Measurements from ENCODE around the gene DAPL1. TPM values are rescaled to one million over a fixed set of nuclear protein-coding genes. Genes with fewer than 3 reads are reported as not detected.

The DAPL1 gene, protein sequence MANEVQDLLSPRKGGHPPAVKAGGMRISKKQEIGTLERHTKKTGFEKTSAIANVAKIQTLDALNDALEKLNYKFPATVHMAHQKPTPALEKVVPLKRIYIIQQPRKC
- total RNA-seq: 13.0 TPM

DNA sequence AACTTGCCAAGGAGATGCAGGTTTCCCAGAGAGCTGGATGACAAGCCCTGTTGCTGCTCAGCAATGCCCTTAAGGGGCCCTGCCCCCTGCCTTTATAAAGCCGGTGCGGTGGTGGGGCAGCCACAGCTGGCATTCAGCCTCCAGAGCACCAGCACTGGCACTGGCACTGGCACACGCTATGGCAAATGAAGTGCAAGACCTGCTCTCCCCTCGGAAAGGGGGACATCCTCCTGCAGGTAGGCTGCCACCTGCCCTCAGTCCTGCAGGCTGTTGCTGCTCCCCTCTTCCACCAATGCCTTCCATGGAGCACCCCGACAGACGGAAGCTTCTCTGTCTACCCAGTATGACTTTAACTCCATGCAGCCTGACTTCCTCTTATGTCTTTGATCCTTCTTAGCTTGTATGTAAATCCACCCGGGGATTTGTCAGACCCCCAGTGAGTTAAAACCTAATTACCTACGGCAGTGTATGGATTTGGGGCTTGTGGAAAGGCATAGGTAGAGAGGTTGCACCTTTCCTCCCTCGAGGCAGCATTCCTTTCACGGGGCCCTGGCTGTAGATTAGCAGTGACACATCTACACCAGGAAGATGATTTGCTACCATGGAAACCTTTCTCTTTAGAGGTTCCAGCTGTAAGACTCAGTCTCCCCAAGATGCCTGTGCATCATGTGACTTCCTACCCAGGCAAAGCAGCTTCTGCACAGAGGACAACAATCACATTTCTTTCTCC is at the start of gene DAPL1:
Gene DAPL1, plus strand, starts transcription at position 123 of the 730 bp plus-strand sequence. Its CDS starts 56 bp downstream, at position 179.
- DNase-seq (ENCODE audit: low spot score): no peak

DNA sequence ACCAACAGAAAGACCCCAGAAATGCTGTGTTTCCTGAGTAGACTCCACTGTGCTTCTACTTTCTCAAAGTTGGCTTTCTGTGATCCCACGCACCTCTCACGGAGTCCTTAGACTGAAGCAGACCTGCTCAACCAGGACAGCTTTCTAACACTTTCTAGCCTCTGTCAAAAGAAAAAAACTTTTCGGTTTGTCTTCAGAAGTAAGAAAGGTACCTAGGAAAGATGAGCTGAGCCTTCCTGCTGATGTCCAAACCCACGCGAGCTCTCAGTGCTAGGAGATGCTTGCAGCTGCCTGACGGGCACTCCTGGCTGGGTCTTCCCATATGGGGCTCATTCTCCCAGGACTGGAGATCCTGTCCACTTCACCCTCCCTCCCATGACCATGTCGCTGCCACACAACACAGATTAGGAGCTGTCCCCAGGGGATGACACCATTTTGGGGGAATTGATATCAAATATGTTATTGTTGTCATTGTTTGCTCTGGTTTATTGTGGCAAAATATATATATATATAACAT is 49.2 kb upstream of the DAPL1 start:
- no peak for DNase-seq (ENCODE audit: low spot score)

DNA sequence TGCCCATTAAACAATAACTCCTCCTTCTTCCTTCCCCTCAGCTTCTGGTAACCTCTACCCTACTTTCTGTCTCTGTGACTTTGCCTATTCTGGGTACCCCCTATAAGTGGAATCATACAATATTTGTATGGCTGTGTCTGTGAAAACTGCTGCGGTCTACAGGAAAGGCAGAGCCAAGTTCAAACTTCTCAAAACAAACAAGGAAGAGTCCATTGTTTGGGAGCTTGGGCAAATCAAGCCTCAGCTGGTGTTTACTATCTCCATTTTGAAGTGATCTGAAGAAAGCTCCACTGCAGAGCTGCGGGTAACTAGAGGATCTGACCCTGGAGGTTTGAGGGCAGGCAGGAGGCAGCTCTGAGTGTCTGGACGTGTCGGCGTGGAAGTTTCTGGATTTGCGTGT is 48.6 kb upstream of the DAPL1 start:
- DNase-seq (ENCODE audit: low spot score): no peak

DNA sequence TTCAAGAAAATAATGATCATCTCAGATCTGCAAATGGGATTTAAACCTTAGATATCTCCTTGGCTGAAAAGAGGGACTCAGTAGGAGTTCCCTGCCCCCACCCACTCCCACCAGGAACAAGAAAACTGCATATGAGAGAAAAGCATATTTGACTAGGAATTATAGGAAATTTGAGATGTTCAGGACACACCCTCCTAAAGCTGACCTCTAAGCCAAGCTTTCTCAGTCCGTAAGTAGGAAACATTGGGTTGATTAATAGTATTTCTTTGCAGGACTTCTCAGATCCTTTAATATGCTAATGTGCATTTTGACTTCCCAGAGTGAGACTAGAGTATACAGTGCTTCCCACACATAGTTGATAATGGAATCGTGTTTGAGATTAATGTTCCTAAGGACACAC is 47.8 kb upstream of the DAPL1 start:
- DNase-seq (ENCODE audit: low spot score): no peak

DNA sequence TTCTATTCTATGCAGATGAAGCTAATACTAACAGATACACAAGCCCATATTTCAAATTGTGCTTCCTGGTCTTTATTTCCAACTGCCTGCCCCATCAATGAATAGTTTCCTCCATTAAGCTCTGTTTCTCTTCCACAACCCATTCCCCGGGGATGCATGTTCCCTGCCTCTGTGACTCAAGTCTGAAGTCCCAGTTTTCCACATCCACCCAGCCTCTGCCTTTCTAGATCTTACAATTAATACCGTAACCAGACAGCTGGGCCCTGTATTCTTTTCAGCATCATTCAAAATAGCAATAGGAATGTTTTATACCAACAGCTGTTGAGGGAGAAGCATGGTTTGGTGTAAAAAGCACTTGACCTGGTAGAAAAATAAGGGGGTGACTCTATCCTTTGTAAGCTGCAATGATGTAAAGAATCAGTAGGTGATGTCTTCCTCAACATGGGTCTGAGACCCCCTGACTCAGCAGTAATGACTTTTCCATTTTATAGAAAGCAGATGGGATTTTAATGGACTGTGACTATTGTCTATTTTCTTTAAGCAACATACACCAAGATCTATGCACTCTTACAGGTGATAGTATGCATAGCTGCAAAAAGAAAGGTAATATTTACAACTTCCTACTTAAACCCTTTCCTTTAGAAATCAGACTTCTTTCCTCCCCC is 46.1 kb upstream of the DAPL1 start:
- DNase-seq (ENCODE audit: low spot score): no peak

DNA sequence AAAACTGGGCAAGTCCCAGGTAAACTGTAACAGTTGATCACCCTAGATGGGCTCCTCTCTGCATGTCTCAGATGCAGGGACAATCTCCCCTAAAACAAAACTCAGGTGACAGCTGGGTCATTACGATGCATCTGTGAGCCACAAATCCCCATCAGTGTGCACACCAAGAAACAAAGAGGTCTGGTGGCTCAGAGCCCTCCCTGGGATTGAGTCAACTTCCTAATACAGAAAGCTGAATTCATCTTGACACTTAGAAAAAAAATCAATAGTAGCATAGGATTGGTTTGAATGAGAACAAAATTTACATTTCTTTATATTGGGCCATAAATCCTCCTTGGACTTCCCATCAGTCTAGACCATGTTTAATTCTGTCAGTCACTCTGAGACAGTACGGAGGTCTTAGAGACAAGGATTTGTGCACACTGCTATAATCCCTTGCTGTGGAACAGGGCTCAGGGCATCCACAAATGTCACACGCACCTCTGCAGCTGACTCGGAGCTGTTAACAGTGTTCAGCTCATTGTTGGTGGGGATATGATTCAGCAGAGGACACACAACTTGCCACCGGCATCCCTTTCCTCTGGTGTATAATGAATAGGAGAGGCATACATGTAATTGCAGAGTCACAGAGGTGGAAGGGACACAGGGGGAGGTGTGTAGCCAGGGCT is 44.5 kb upstream of the DAPL1 start:
- no peak for DNase-seq (ENCODE audit: low spot score)

DNA sequence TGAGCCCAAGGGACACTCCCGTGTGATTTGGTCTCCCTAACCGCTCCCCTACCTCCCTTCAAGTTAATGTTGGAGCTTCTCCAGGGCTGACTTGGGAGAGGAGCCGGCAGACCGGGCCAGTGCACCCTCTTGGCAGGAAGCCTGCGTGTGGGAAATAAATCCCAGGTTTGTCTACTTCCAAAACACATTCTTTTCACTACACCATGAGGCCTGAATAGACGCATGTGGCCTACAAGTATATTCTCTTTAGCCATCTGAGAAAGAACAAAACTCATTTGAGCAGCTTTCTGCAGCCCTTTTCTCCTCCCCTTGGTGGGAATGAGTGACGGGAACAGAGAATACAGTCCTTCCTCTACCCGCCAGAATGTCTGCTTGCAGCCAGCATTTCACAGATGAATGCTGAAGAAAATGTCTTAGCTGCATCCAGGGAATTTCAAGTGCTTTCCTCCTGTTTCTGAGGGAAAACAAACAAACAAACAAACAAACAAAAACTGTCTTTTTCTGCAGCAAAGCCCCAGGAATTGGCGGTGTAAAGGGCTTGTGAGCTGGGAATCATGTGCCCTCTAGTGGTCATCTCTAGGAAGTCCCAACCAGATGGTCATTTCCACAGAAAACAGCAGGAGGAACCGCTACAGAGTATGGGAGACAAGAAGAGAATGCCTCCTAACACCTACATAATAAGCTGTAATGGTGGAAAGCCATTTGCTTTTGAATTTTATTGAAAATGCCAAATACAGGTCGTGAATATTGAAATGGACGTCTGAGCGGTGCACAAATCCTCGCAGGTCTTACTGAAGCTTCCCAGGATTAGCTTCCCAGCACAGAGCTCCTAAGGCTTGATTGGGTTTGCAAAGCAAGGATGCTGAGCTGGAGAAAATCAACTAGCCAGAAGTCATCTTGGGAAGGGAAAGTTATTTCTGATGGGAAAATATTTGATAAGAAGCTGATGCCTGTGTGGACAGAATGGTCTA is 41.2 kb upstream of the DAPL1 start:
- DNase-seq (ENCODE audit: low spot score): no peak

DNA sequence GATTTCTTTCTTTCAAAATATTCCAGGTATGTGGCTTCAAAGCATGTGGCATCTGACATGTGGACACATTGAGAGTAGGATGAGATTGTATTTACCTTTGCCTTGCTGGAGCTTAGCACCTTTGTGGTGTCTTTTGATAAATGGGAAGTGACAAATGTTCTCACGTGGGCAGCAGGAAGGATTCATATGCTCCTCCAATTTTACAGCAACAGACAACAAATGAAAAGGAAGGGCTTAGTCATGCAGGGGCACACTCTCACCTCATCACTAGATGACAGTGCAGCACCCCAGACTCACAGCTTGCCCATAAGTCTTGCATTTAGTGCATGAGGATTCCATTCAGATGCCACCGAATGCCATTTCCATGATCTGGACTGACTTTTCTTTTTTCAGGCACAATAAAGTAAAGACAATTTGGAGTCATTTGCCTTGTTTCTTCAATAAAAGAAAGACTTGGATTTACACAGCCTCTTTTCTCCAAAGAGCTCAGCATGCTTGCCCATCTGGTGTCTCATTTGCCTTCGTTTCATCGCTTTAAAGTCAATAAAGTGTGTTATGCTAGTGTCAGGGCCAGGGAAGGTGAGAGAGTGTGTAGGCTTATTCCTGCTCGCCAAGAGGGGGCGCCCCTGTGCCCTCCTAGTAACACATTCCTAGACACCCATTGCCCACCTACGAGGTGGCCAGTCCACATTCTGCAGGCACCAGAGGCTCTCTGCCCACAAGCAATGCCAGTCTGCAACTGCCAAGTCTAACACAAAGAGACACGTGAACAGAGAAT is 39.6 kb upstream of the DAPL1 start:
- DNase-seq (ENCODE audit: low spot score): no peak

DNA sequence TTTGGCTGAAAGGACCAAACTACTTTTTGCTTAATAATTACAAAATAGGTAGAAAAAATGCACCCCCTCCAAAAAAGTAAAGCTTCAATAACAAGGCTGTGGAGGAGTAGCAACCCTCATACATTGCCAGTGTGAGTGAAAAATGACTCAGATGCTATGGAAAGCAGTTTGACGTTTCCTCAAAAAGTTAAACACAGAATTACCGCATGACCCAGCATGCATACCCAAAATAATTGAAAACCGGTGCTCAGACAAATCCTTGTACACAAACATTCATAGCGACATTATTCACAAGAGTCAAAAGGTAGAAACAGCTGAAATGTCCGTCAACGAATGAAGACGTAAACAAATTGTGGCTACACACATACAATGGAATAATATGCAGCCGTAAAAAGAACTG is 38.8 kb upstream of the DAPL1 start:
- DNase-seq (ENCODE audit: low spot score): no peak

DNA sequence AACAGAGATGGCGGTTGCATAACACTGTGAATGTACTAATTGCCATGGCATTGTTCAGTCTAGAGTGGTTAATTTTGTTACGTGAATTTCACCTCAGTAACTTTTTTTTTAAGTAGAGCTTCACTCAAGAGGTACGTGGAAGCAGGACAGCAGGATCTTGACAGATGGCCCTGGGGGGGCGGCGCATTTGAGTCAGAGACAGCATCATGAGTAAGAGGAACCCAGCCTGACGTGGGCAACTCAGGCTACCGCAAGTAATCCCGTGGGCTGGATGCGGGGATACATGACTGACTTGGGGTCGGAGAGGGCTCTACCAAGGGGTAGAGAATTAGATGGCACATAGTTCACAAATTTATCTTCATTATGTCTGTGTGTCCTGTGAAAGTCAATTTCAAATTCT is 38.1 kb upstream of the DAPL1 start:
- no peak for DNase-seq (ENCODE audit: low spot score)

DNA sequence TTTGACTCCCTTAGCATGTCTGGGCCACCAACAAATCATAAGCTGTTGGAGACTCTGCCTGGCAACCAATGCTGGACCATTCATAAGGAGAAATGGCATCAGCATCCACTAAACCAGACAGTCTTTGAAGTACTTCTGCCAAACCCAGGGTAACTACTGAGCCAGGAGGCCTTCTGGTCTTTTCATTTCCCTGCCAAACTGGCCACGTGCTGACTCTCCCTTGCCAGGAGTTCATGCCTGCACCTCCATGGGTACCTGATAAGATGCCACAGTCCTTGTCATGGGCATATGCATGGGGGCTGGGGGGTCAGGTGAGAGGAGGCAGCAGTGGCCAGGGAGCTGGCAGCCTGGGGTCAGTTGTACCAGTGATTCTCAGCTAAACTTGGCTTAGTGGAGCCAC is 34.2 kb upstream of the DAPL1 start:
- no peak for DNase-seq (ENCODE audit: low spot score)

DNA sequence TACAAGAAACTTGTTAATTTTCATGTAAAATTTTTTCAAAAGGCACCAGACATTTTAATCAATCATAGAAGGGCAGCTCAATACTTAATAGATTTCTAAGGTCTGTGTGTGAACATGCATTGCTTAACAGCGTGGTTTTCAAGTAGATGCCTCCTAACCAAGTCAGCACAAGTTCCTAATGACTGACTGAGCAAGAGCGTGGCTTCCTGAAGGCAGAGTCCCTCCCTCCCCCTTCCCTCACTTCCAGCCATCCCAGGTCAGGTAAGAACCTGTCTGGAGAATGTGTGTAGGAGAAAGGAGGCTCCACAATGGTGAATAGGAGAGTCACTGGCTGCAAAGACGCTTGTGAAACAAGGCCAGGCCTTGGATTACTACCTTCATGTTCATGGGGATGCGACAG is 33.5 kb upstream of the DAPL1 start:
- peak; percentile 72 for DNase-seq (ENCODE audit: low spot score)

DNA sequence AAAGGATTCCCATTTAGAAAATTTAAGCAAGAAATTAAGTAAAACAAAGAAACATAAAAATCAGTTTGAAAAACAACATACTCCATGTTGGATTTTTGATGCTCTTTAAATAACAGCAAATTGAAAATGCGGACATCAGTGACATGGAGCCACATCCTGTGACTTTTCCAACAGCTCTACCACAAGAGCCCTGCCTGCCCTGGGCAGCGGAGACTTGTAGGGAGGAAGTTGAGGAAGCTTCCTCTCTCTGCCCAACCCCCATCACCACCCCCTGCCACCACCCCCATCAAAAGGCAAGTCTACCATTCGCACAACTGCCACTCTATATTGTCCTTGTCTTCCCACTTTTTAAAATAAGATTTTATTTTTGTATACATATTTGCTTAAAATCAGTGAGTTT is 32.8 kb upstream of the DAPL1 start:
- DNase-seq (ENCODE audit: low spot score): no peak

DNA sequence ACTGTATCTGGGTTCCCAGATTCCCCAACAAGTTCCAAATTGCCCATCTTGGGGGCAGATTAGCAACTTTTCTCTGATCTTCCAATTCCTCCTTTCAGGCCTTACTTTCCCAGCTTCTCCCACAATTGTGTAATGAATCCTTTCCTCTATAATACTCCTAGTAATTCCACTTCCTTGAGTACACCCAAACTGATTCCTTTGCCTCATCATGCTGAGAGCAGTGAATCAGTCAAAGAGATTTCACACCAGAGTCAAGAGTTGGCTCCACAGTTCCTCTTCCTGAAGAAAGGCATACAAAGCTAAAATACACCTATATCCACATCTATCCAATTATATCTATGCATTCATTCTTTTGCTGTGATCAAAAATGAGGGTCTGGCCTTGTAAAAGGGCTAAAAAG is 28.6 kb upstream of the DAPL1 start:
- DNase-seq (ENCODE audit: low spot score): no peak

DNA sequence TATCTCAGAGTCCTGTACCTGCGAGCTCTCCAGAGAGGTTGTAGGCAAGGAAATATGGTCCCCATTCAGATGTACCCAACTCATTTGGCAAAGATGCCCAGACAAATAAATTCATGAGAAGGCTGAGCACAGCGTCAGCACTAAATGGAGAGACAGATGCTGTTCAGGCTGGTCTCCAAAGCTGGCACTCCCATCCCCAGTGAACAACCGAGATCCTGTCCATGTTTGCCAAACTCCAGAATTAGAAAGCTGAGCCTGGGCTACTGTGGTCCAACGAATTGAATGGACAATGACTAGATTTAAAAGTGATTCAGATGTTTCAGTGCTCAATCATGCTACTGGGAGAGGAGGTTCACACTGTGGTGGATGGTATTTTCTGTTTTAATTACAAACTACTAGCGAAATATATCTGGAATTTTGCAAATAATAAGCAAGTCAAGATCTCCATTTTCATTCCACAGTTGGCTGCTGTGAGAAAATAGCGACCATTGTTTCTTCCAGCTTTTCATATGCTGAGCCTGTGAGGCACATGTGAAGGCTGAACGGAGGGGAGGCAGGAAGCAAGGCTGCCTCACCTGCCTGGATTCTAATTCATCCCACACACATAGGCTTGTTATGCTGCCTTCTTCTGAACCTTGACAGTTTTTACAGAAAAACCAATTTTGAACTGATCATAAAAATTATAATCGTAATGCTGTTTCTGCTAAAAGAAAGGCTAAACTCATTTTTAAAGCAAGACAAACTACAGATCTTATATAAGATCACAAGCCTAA is 22.6 kb upstream of the DAPL1 start:
- no peak for DNase-seq (ENCODE audit: low spot score)

DNA sequence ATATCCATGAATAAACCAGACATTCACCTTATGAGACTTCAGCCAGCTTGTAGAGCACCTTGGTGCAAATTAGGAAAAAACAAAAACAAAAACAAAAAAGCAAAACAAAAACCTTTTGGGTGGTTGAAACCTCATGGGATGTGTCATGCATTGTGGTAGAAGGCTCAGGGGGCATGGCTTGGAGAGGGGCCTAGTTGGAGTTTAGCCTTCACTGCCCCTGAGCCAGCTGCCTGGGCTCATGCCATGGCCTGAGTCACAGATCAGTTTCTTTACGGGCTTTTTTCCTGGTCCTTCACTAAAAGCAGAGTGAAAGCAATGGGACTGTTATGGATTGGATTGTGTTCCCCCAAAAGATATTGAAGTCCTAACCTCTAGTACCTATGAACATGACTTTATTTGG is 22.0 kb upstream of the DAPL1 start:
- no peak for DNase-seq (ENCODE audit: low spot score)

DNA sequence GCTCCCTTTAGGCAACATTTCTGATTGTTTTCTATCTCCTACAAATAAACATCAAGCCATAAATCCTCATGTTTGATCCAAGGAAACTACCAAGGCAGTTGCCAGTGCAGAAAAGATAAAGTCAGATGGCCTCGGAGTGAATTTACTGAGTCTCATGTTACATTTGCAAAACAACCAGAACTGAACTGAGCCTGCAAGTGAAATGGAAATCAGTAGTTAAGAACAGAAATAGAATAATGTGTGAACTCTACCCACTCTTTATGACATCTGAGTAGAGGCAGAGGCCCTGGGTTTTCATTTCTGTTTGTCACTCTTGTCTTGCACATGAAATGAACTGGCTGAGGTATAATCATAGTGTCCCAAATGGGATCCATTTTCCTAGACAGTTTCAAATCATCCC is 20.4 kb upstream of the DAPL1 start:
- no peak for DNase-seq (ENCODE audit: low spot score)

DNA sequence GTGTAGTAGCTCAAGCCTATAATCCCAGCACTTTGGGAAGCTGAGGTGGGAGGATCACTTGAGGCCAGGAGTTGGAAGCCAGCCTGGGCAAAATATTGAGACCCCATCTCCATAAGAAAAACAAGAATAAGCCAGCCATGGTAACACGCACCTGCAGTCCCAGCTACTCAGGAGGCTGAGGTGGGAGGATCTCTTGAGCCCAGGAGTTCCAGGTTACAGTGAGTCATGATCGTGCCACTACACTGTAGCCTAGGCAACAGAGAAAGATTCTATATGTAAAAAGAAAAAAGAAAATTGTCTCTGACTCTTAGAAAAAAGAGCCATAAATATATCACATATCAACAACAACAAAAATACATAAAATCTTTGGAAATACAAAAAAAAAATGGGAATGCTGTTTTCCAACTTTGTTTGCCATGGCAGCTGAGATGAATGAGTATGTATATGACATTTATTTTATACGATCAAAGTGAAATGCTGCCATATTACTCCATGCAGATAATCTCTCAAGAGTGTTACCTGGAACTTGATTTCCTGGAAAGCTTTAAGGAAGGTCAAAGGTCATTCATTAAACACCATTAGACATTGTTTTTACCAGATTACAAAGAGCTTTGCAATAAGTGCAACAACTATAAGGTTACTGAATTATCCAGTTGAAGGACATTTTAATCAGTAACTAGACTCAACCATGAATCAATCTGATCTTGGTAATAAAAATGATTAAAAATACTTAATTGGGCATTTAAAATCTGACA is 19.7 kb upstream of the DAPL1 start:
- DNase-seq (ENCODE audit: low spot score): no peak

DNA sequence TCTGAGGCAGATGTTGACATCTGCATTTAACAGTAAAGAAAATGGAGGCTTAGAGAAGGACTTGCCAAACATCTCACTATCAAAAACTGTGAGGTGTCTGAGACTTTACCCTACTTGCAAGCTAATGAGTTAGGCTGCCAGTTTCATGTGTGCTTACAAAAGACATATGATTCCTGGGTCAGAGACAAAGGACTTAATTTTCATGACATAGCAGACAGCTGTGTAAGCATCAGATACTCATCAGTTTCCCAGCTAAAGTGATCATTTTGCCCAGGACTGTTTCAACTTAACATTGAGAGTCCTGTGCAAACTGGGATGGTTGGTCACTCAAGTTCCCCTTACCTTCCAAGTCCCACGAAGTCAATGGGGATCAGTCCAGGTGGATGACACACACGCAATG is 18.9 kb upstream of the DAPL1 start:
- DNase-seq (ENCODE audit: low spot score): no peak
